ENCODE data around the gene DTX2. TPM values are rescaled to one million over a fixed set of nuclear protein-coding genes. Genes with fewer than 3 reads are reported as not detected.
"Not testable (repeated sequence)": the region's sequence is repeated elsewhere in the genome, so short reads cannot be mapped to it uniquely, and the experiment has no call there.

DTX2 gene
- total RNA-seq, 2 donors from 2014 or later: 34.1 to 38.3 TPM

DNA sequence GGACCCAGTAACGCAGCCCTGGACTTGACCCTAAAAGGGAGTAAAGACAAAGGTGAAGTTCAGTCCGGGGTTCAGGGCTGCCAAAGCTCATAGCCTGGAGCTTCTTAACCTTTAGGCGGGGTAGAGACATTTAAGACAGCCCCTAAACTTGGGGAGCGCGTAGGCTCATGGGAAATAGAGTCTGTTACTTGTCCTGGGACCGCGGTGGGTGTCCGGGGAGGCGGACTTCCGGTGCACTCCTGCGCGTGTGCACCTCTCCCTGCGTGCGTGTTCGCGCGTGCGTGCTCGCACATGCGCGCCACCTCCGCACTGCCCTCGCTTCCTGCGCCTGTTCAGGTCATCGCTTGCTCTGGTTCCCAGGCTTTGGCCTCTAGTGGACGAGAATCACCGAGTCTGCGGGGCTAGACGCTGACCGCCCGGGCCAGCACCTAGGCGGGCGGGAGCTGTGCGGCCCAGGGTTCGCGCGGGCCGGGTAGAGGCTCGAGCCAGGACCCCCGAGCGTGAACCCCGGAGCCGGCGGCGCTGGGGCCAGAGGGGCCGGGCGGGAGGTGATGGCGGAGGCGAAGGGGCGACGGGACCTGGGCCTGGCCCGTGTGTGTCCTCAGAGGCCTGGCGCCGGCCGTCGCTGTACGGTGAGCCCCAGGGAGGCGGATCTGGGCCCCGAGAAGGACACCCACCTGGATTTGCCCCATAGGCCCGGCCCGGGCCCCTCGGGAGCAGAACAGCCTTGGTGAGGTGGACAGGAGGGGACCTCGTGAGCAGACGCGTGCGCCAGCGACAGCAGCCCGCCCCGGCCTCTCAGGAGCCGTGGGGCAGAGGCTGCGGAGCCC, 87.7 kb downstream of the DTX2 start:
- peak overlapping the region; percentile 69 for H3K9ac ChIP-seq (ENCODE audit: extremely low read depth, low read length, poor library complexity, severe bottlenecking)
- H3K27ac ChIP-seq (ENCODE audit: low read depth, low read length); H3K9me3 Mint-ChIP-seq; H3K36me3 ChIP-seq (ENCODE audit: control insufficient read depth, insufficient read depth, low read length); H3K9me3 ChIP-seq (ENCODE audit: control insufficient read depth, low read length); H3K36me3 Mint-ChIP-seq (ENCODE audit: low read depth); H3K4me1 Mint-ChIP-seq; H3K27me3 ChIP-seq (ENCODE audit: control insufficient read depth, insufficient read depth, low read length, poor library complexity, severe bottlenecking); H3K4me1 ChIP-seq (ENCODE audit: control insufficient read depth, insufficient read depth, low read length); H3K27me3 Mint-ChIP-seq (ENCODE audit: insufficient read depth): not testable (repeated sequence)
- Mint-ChIP-seq H3K4me3 (peak overlapping the region; percentile 85), H3K27ac (peak overlapping the region; percentile 82)
- DNase-seq: peak; percentile 96
- TF ChIP-seq, protein P1, sequence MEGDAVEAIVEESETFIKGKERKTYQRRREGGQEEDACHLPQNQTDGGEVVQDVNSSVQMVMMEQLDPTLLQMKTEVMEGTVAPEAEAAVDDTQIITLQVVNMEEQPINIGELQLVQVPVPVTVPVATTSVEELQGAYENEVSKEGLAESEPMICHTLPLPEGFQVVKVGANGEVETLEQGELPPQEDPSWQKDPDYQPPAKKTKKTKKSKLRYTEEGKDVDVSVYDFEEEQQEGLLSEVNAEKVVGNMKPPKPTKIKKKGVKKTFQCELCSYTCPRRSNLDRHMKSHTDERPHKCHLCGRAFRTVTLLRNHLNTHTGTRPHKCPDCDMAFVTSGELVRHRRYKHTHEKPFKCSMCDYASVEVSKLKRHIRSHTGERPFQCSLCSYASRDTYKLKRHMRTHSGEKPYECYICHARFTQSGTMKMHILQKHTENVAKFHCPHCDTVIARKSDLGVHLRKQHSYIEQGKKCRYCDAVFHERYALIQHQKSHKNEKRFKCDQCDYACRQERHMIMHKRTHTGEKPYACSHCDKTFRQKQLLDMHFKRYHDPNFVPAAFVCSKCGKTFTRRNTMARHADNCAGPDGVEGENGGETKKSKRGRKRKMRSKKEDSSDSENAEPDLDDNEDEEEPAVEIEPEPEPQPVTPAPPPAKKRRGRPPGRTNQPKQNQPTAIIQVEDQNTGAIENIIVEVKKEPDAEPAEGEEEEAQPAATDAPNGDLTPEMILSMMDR (conservative IDR thresholded peaks at IDR 0.05): peak; percentile 24
- WGBS, 2 experiments (ENCODE audit: insufficient coverage in 1 of 2, insufficient read length in 1 of 2): 0% methylated on average over 71 of the region's 71 CpGs; no CpG with 5 or more reads in 1 of the 2 experiments
- H3K4me3 ChIP-seq (ENCODE audit: low read length): peak overlapping the region; percentile 86

- 0% methylated on average over 17 of the region's 19 CpGs; no CpG with 5 or more reads in 1 of the 2 experiments for WGBS, 2 experiments (ENCODE audit: insufficient coverage in 1 of 2, insufficient read length in 1 of 2)
- not testable (repeated sequence) for H3K27ac ChIP-seq (ENCODE audit: low read depth, low read length); H3K27me3 Mint-ChIP-seq (ENCODE audit: insufficient read depth); H3K36me3 Mint-ChIP-seq (ENCODE audit: low read depth); H3K36me3 ChIP-seq (ENCODE audit: control insufficient read depth, insufficient read depth, low read length); DNase-seq; H3K4me1 ChIP-seq (ENCODE audit: control insufficient read depth, insufficient read depth, low read length); H3K9me3 Mint-ChIP-seq; H3K9me3 ChIP-seq (ENCODE audit: control insufficient read depth, low read length); H3K4me1 Mint-ChIP-seq; H3K27me3 ChIP-seq (ENCODE audit: control insufficient read depth, insufficient read depth, low read length, poor library complexity, severe bottlenecking)
- Mint-ChIP-seq H3K4me3 (peak overlapping the region; percentile 85), H3K27ac (peak overlapping the region; percentile 82)
- H3K4me3 ChIP-seq (ENCODE audit: low read length): peak overlapping the region; percentile 86
- H3K9ac ChIP-seq (ENCODE audit: extremely low read depth, low read length, poor library complexity, severe bottlenecking): peak overlapping the region; percentile 69
These were observed 88.3 kb downstream of the DTX2 start for GRCh38 chr7:76549855-76550248.

DNA sequence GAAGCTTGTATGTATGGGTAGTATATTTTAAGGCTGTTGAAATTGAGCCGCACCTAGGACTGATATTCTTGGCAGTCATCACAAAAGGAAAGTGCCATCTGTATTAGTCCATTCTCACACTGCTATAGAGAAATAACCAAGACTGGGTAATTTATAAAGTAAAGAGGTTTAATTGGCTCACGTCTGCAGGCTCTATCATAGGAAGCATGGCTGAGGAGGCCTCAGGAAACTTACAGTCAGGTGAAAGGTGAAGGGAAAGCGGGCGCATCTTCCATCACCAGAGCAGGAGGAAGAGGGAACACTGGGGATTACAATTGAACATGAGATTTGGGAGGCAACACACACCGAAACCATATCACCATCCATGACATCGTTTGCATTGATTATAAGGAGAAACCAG, 90.5 kb downstream of the DTX2 start:
- not testable (repeated sequence) for H3K9ac ChIP-seq (ENCODE audit: extremely low read depth, low read length, poor library complexity, severe bottlenecking); H3K9me3 Mint-ChIP-seq; H3K27me3 ChIP-seq (ENCODE audit: control insufficient read depth, insufficient read depth, low read length, poor library complexity, severe bottlenecking); H3K4me1 ChIP-seq (ENCODE audit: control insufficient read depth, insufficient read depth, low read length); H3K4me3 ChIP-seq (ENCODE audit: low read length); H3K27ac ChIP-seq (ENCODE audit: low read depth, low read length); H3K36me3 ChIP-seq (ENCODE audit: control insufficient read depth, insufficient read depth, low read length); H3K4me3 Mint-ChIP-seq; H3K9me3 ChIP-seq (ENCODE audit: control insufficient read depth, low read length); H3K27me3 Mint-ChIP-seq (ENCODE audit: insufficient read depth); H3K27ac Mint-ChIP-seq; H3K36me3 Mint-ChIP-seq (ENCODE audit: low read depth); H3K4me1 Mint-ChIP-seq; DNase-seq
- WGBS, 2 experiments (ENCODE audit: insufficient coverage in 1 of 2, insufficient read length in 1 of 2): 94 to 100% methylated on average over 1 to 3 of the region's 6 CpGs

Other genes with a start within 250 kb of the DTX2 start
- gene HSPB1, start 159.0 kb upstream of the DTX2 start, total RNA-seq: 100 to 1,000 TPM; 244 to 248 TPM
- gene YWHAG, start 102.7 kb upstream of the DTX2 start, total RNA-seq: 100 to 1,000 TPM; 148 TPM
- 10 to 100 TPM; 21.9 to 44.5 TPM for gene SSC4D, start 52.0 kb upstream of the DTX2 start, total RNA-seq
- gene ZP3, start 36.8 kb upstream of the DTX2 start, total RNA-seq: 1 to 10 TPM in 1 of 2 donors, under 1 TPM in 1; 0.53 to 2.3 TPM
- gene UPK3B, start 48.8 kb downstream of the DTX2 start, total RNA-seq: 1 to 10 TPM; 1.2 to 2.3 TPM
- under 1 TPM in 1 of 2 donors, not detected in 1; 0.37 TPM for gene SPDYE16, start 81.6 kb downstream of the DTX2 start, total RNA-seq
- 10 to 100 TPM in 1 of 2 donors, 1 to 10 TPM in 1; 8.2 to 13.3 TPM for gene POMZP3, start 165.6 kb downstream of the DTX2 start, total RNA-seq